GM19351 (cell line): ENCODE data around the gene LMO7.
"Not testable (repeated sequence)": the region's sequence is repeated elsewhere in the genome, so short reads cannot be mapped to it uniquely, and the experiment has no call there.

Source experiments
- ATAC-seq: cut with Tn5 transposase; IDR thresholded peaks from one replicate; pipeline ENCODE4 v1.9.1; 2021; ENCODE audit warnings: mild to moderate bottlenecking, moderate library complexity; ENCODE audit not compliant: unreplicated experiment

LMO7 gene

DNA sequence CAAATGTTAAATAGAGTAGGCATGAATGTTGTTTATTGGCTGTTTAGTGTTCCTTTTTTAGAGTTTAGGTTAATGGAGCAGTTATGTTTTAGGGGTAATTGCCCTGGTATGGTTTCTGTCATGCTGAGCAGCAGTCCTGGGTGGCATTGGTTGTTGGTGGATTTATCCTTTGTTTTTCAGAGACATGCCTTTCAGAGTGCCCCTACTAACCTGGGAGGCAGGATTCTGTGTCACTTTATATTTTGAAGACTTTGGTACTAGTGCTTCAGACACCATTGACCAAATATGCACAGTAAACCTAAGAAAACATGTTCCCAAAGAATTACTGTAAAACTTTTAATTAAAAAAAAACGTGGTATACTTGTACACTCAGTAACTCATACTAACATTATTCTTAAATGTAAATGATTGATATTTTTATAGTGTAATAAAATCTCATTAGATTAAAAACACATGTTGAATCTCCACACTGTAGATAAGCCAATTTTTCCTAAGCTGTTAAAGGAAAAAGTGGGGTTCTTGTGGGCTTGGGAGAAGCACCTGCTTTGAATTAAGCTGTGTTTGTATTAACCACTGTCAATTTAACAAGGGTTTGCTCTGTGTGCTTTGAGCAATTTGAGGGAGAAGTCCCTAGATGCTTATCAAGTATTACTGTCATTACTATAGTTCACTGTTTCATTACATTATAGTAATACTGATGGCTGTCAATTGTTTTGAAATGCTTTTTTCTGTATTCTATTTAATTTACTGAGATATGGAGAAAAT lies 133.2 kb downstream of the LMO7 start:
- no peak for ATAC-seq

DNA sequence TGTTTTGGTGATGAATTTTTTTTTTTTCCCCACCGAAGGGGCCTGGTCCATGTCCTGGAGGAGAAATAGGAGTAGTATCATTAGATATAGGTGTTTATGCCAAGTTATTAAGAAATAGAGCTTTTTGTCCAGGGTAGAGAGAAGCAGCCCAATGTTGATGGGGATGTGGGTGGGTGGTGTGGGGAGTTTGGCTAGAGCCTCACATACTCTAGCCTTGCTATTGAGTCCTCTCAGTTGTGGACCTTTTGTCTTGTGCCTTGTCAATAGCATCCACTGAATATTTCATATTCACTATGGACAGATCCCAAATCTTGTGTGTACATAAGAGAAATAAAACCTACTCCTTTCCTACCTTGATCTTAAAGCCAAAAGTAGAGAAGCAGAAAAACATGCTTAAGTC lies 134.0 kb downstream of the LMO7 start:
- ATAC-seq = no peak

DNA sequence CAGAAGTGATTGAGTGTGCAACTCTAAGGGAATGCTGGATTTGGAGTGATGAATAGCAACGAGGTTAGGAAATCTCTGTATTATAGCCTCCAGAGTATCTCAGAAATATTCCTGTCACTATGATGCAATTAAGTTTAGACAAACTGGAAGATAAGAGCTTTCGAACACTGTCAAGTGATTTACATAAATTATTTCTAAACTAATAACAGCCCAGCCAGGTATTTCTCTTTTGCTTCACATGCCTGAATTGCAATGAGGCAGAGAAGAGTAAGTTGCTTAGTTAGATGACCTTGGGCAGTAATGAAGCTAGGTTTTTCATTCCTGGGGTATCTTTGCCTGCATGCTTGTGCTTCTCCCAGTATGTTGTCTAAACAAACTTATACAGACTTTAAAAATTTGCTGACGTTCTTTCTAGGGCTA lies 134.5 kb downstream of the LMO7 start:
- no peak for ATAC-seq

DNA sequence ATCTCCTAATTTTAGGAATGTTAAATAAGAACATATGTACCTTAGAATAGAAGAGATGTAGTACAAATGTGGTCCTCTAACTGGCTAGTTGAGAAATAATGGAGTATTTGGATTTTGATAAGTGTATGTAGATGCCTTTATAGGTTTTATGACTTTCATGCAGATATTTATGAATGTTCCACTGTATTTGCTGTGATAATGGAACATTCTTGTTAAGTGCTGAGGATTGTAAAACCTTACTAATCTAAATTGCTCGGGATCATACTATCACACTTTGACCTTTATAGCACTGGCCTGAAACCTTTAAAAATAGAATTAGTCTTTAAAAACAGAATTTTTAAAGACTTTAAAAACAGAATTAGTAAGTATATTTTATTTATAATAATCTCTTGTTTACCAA lies 135.1 kb downstream of the LMO7 start:
- ATAC-seq = no peak

DNA sequence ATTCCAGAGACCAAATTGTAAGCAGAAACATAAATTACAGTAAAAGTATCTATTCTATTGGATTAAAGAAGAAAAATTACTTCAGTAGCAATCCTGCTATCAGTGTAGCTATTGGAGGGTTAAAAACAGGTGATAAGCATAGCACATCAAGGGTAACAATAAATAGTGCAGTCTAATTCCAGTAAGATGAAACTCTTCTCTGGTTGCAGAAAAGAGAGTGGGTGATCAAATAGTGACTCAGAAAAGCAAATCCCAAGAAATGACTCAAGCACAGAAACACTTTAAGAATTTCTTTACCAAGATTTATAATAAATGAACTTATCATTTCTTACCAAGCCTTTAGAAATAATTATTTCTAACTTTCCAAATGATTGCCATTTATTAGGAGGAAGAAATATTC lies 135.7 kb downstream of the LMO7 start:
- ATAC-seq = no peak

DNA sequence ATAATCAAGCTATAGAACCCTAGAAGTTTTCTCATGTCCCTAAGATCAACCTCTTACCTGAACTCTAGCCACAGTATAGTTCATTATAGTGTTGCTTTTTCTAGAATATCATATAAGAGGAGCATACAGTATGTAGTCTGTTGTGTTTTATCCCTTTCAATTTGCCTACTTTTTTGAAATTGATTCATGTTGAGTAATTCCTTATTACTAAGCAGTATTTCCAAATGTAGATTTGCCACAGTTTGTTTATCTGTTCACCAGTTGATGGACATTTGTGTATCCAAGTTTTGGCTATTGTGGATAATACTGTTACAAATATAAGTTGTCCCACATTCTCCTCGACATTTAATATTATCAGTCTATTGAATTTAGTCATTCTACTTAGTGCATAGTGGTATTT lies 138.0 kb downstream of the LMO7 start:
- ATAC-seq = no peak

DNA sequence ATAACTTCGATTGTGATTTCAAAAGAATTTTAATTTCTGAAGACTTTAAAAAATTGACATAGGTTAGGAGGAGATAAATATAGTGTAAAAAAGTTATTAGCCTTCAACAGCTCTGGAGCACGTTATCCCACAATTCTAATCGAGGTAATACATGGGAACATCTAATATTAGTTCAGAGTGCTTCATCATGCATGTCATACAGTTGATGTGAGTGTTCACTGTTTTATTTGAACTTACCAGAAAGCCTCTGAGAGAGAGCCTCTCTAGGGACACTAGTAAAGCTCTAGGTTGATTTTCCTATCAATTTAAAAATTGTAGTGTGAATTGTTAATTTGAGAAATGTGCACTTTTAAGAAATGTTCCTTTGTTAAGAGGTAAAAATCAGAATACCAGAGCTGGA lies 140.4 kb downstream of the LMO7 start:
- no peak for ATAC-seq

DNA sequence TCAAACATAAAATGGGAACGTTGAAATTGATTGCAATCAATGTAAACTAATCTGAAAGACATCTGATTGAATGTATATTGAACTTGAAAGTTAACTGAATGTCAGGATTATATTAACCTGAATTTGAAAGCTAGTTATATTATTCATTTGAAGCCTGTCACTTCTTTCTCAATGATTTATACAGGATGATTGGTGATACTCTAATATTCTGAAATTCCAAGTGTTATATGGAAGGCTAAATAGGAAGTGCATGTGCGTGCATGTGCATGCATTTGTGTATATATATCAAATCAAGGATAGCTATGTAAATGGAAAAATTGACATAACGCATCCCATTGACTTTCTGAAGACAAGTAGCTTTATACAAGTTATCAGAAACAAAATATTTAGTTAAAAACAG lies 143.3 kb downstream of the LMO7 start:
- ATAC-seq = no peak

DNA sequence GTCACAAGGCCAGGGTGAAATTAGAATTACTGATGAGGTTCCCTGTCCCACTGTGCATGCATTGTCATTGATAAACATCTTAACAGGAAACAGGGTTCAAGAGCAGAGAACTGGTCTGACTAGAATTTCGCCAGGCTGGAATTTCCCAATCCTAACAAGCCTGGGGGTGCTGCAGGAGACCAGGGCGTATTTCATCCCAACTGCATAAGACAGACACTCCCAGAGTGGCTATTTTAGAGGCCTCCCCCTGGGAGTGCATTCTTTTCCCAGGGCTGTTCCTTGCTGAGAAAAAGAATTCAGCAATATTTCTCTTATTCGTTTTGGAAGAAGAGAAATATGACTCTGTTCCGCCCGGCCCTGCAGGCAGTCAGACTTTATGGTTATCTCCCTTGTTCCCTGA lies 144.0 kb downstream of the LMO7 start:
- not testable (repeated sequence) for ATAC-seq

DNA sequence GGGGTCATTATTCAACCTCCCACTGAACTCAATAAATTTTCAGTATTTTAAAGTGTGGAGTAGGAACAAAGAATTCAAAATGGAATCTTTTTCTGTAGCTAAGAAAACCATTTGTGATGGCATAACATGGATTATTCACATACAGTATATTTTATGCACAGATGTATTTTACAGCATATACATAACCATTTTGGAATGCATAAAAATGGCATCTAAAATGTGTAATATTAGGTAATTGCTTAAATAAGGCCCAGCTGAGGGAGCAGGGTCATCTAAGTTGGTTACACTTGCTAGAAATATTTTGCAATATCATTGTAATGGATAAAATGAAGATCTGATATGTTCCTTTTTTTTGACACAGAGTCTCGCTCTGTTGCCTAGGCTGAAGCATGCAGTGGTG lies 146.9 kb downstream of the LMO7 start:
- no peak for ATAC-seq

DNA sequence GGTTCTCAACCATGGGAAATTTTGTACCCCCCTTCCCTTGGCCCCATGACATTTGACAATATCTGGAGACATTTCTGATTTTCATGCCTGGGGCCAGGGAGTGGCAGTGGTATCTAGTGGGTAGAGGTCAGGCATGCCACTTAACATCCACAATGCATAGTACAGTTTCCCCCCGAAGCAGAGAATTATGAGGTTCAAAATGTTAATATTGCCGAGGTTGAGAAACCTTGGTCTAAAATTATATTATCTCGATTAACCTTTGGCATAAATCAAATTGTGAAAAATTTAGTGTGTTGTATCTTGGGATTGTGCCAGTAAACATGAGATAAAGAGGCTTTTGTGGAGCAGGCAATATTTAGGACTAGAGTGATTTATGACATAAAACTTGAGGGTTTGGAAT lies 147.9 kb downstream of the LMO7 start:
- no peak for ATAC-seq

DNA sequence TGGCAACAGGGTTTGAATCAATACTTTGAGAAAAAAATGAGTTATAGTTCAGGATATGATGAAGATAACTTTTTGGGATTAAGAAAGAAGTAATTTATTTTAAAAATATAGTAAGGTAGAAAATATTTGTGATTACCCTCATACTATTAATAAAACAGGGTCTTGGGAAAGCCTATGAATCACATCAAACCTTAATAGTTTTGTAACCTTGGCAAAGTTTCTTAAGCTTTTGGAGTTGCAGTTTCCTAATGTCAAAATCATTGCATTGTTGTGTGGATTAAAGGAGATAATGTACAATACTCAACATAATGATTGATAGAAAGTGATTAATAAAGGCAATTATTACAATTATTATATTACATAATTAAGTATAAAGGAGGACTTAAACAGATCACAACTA lies 149.0 kb downstream of the LMO7 start:
- no peak for ATAC-seq

DNA sequence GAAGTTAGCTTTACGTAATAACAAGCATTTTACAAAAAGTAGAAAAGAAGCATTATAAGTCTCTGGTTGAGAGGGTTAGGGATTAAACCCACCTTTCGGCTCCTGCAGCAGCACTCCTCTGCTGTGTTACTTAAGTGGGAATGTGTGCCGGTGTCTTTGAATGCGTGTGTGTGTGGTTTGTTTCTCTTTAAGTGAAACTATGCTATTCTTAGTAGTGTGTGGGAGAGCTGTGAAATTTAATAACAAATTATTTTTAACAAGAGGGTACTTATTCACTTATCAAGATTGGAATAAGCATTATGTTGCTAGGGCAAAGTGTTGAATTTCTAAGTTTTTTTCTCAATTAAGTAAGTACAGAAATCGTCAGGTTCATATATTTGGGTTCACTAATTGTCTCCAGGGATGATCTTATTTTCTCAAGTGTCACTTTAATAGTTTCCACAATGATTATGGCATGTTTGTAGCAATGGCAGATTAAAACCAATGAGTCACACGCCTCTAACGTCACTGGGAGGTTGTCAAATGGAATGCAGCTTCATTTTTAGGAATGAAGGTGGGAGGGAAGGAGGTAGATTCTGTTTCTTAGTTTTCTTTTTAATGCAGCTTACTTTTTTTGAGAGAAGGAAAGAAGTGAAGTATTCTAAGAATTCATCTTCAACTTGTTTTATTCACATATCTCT lies 151.3 kb downstream of the LMO7 start:
- ATAC-seq = no peak

DNA sequence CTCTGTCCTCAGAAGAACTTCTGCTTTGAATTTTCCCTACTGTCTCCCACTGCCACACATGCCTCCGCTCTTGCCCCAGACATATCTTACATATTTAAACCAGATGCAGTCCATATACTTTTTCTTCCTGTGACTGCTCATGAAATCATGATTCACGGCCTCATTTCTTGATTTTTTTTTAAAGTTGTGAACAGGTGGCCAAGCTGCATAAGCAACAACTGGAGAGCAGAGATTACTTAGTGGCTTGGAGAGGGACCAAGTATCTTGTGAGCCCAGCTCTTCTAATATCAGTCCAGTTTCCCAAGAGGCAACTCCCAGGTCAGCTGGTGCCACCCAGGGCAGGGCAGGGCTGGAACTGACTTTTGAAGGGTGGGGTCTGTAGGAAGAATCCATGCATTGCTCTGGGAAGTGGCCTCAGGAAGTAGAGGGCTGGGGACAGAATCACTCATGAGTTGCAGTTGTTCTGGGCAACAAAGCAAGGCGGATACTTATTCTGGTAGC lies 152.4 kb downstream of the LMO7 start:
- no peak for ATAC-seq

DNA sequence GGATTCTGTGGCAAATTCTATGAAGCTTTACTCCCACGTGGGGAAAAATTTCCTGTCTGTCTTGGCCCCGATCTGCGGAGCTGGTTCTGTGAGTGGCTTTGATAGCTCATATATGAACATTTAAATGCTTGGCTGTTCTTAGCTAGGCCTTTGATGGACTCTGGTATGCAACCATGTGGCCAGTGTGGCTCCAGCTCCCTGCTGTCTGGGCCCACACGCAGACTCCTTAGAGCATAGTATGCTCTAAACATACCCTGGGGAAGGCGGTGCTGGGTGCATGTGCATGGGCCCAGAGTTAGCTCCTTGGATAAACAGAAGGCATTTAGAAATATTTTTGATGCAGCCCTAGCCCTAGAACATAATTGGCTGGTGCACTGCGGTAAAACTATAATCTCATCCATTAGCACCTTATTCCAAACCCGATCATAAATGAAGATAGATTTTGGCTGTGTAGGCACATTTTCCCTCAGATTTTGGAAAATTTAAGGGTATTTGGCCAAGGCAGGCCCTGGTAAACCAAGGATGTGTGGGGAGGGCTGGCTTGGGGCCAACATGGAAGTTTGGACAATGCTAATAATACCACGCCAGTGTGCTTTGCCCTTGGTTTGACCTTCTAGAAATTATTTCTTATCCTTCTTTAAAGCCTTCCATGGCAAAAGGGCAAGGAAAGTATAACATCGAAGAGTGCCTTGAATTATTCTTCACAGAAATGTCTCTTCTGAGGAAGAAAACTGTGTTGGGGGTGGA lies 153.5 kb downstream of the LMO7 start:
- ATAC-seq = no peak

DNA sequence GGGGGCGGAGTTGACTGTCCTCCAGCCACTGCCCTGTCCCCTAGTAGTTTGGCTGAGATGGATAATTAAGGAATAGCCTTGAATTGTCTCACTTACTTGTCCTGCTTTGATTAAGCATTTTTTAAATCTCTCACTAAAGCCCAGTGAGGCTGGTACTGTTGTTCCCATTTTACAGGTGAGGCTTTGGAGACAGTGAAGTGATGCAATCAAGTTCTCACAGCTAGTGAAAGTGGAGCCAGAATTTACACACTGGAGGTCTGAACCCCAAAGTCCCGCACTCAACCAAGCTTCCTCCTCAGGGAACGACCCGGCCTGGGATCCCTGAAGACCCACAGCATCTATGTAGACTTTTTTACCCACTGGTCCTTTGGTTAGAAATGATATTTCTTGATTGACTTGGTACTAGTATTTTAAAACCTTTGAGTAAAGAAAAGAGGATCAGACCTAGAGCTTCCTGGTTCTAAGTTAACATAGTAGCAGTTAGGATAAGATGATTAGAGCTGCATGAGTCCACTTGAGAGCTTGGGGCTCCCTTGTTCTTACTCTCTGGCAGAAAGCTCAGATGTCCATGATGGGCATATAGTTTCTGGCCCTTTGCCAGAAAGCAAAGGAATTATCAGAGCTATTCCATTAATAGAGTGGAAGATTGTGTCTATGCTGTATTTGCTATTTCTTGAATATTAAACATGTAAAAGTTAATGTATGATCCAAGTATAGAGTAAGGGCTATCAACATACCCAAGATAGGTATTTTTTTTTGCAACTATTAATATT lies 154.3 kb downstream of the LMO7 start:
- ATAC-seq = no peak

DNA sequence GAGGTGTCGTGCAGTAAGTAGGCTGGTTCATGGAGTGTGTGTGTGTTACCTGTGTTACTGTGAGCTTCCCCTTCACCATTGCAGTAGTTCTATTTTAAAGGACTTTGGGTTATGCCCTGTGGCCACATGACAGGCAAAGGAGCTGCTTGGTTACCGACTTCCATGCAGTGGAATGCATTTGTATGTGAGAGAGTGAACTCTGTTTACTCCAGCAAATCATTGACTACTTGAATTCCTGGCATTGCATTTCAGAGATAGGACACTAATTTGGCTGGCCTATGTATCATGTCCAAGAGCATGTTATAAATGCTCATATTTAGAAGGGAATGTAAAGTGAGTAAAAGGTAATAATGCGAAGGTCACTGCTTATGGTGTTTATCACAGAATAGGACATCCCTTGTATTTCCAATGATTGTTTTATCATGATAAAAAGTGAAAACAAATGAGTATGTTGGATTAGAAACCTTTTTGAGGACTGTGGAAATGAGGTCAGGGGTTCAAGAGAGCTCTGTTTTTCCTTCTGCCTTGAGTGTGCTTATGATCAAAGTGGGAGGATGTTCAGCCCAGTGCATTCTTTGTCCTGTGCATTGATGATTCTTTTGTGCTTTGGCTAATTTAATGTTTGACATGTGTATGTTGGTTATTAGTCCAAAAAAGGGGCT lies 156.5 kb downstream of the LMO7 start:
- ATAC-seq = no peak

DNA sequence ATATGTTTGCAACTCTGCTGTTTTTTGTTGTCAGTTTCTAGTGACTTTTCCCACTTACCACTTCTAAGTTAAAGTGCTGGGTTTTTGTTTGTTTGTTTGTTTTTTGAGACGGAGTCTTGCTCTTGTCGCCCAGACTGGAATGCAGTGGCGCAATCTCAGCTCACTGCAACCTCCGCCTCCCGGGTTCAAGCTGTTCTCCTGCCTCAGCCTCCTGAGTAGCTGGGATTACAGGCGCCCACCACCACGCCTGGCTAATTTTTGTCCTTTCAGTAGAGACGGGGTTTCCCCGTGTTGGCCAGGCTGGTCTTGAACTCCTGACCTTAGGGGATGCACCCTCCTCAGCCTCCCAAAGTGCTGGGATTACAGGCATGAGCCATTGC lies 157.0 kb downstream of the LMO7 start:
- ATAC-seq = not testable (repeated sequence)

DNA sequence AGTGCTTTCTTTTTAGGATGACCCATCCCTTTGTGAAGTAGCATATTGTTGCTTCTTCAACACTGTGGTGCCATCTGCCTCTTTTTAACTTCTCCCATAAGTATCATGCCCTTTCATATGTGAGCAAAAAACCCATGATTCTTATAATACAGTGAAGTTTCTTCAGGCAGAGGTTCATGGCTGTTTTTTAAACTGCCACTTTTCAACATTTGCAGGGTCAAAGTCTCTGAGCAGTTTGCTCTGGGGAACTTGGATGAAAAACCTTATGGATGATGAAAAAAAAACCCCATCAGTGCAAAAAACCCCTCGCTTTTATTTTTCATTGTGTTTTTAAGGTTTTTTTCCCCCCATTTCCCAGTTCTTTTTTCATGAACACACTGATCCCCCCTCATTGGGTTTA lies 158.5 kb downstream of the LMO7 start:
- ATAC-seq = no peak

DNA sequence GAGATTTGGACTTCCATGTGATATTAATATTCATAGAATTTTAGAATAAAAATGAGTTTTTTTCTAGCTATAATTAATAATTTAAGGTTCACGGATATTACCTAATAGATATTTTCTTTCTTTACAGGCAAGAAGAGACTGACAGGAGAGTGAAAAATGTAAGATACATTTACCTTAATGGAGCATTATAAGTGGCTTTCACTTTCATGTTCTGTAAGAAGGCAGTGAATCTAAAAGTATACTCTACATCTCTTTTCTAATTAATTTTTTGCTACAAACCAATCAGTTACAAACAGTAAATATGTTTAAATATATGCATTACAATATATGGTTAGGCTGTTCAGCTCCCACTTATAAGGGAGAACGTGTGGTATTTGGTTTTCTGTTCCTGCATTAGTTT lies 159.1 kb downstream of the LMO7 start:
- no peak for ATAC-seq

DNA sequence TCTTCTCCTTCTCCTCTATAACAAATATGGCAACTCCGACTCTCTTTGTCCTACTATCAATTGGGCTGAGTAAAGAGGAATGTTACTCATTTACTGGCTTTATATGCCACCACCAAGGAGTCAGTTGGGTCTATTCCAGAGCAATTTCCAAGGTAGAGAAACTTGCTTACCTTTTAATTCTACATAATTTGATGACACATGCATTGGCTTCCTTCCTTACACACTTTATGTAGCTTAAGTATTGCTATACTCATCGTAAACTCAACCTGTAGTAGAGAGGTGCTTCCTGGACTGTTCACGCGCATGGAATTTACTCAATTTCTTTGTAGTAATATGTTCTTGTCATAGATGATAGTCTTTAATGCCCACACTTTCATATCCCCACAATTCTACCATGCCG lies 160.7 kb downstream of the LMO7 start:
- no peak for ATAC-seq
